OCI-LY1 (cell line): ENCODE data around the gene BEND7.

Source experiments
- H2AFZ ChIP-seq: fragments of 200-600 bp; sonication (generic), shearing (Covaris generic); 2 replicates; pipeline ENCODE4 v1.6.0; 2014; ENCODE audit warnings: antibody characterized with exemption, mild to moderate bottlenecking, low read length
- H3F3A ChIP-seq: fragments of 200-600 bp; sonication (generic), shearing (Covaris generic); 2 replicates; pipeline ENCODE4 v1.6.0; 2014; ENCODE audit warnings: mild to moderate bottlenecking, antibody characterized with exemption, low read length, moderate library complexity; ENCODE audit not compliant: insufficient read depth
- H3K27ac ChIP-seq: fragments of 200-600 bp; sonication (generic); 2 replicates; pipeline ENCODE4 v1.5.1; 2014; ENCODE audit warnings: low read length, mixed run types, mild to moderate bottlenecking, low read depth; ENCODE audit not compliant: poor library complexity, severe bottlenecking
- H3K27me3 ChIP-seq: fragments of 200-600 bp; sonication (generic); 2 replicates; pipeline ENCODE4 v1.6.0; 2014; ENCODE audit warnings: antibody characterized with exemption, mild to moderate bottlenecking, low read length, moderate library complexity; ENCODE audit not compliant: insufficient read depth
- H3K36me3 ChIP-seq: fragments of 200-600 bp; sonication (generic); 2 replicates; pipeline ENCODE4 v1.6.1; 2014; ENCODE audit warnings: mild to moderate bottlenecking, antibody characterized with exemption, low read length, moderate library complexity, mixed read lengths; ENCODE audit not compliant: insufficient read depth
- H3K4me1 ChIP-seq: fragments of 200-600 bp; sonication (generic); 2 replicates; pipeline ENCODE4 v1.5.1; 2014; ENCODE audit warnings: mild to moderate bottlenecking, low read length, moderate library complexity; ENCODE audit not compliant: insufficient read depth, severe bottlenecking
- H3K4me2 ChIP-seq: fragments of 200-600 bp; sonication (generic), shearing (Covaris generic); 2 replicates; pipeline ENCODE4 v1.6.1; 2014; ENCODE audit warnings: low read length
- H3K4me3 ChIP-seq: fragments of 200-600 bp; sonication (generic); 2 replicates; pipeline ENCODE4 v1.5.1; 2014; ENCODE audit warnings: low read length, low read depth, mild to moderate bottlenecking, mixed read lengths; ENCODE audit not compliant: poor library complexity, severe bottlenecking
- H3K79me2 ChIP-seq: fragments of 200-600 bp; shearing (Covaris generic); 2 replicates; pipeline ENCODE4 v1.6.1; 2016; ENCODE audit warnings: mixed run types, low read length, mixed read lengths; ENCODE audit not compliant: insufficient read depth
- H3K9ac ChIP-seq: fragments of 200-600 bp; sonication (generic), shearing (Covaris generic); 2 replicates; pipeline ENCODE4 v1.6.1; 2014; ENCODE audit warnings: mild to moderate bottlenecking, low read length, mixed read lengths
- H3K9me2 ChIP-seq: fragments of 200-600 bp; sonication (generic), shearing (Covaris generic); 2 replicates; pipeline ENCODE4 v1.6.1; 2014; ENCODE audit warnings: low read depth, mild to moderate bottlenecking, low read length, mixed read lengths
- H3K9me3 ChIP-seq: fragments of 200-600 bp; shearing (Covaris generic); 2 replicates; pipeline ENCODE4 v1.6.1; 2014; ENCODE audit warnings: low read length, mixed read lengths
- H4K20me1 ChIP-seq: fragments of 200-600 bp; sonication (generic), shearing (Covaris generic); 2 replicates; pipeline ENCODE4 v1.6.0; 2016; ENCODE audit warnings: mild to moderate bottlenecking, low read length; ENCODE audit not compliant: insufficient read depth
- EZH2 ChIP-seq: fragments of 200-600 bp; sonication (generic), shearing (Covaris generic); IDR thresholded peaks from 2 replicates; pipeline ENCODE4 v1.8.0; 2017; ENCODE audit warnings: borderline replicate concordance, mixed run types, mild to moderate bottlenecking, antibody characterized with exemption, low read length, moderate library complexity, mixed read lengths
- TF ChIP-seq, protein P1 (sequence below): fragments of 200-600 bp; sonication (generic), shearing (Covaris generic); IDR thresholded peaks from 2 replicates; pipeline ENCODE4 v1.5.1; 2017; ENCODE audit warnings: mild to moderate bottlenecking, antibody characterized with exemption, low read length, moderate library complexity, mixed read lengths

The BEND7 gene

DNA sequence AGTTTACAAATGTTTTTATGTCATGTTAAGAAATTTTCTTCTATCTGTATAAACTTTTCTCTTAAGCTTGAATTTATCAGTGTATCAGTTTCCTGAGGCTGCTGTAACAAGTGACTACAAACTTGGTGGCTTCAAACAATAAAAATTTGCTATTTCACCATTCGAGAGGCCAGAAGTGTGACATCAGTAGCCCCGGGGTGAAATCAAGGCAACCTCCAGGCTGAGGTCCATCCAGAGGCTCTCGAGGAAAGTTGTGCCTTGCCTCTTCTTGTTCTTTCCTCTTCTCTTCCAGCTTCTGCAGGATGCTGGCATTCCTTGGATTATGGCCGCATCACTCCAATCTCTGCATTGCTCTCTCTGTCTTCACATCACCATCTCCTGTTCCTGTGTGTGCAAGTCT is 6.5 kb upstream of the BEND7 start:
- H3K9me3 ChIP-seq = no peaks in the 10 kb centered on the region
- no peaks in the 10 kb centered on the region for H4K20me1 ChIP-seq
- no peaks in the 10 kb centered on the region for H3K4me1 ChIP-seq
- H3K4me2 ChIP-seq = no peak overlapping the region
- no peaks in the 10 kb centered on the region for H3K9me2 ChIP-seq
- no peak overlapping the region for H3K4me3 ChIP-seq
- TF ChIP-seq, protein P1, sequence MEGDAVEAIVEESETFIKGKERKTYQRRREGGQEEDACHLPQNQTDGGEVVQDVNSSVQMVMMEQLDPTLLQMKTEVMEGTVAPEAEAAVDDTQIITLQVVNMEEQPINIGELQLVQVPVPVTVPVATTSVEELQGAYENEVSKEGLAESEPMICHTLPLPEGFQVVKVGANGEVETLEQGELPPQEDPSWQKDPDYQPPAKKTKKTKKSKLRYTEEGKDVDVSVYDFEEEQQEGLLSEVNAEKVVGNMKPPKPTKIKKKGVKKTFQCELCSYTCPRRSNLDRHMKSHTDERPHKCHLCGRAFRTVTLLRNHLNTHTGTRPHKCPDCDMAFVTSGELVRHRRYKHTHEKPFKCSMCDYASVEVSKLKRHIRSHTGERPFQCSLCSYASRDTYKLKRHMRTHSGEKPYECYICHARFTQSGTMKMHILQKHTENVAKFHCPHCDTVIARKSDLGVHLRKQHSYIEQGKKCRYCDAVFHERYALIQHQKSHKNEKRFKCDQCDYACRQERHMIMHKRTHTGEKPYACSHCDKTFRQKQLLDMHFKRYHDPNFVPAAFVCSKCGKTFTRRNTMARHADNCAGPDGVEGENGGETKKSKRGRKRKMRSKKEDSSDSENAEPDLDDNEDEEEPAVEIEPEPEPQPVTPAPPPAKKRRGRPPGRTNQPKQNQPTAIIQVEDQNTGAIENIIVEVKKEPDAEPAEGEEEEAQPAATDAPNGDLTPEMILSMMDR = no peak
- TF ChIP-seq EZH2 = no peak
- H3K27me3 ChIP-seq = no peaks in the 10 kb centered on the region
- no peaks in the 10 kb centered on the region for H3F3A ChIP-seq
- no peaks in the 10 kb centered on the region for H3K36me3 ChIP-seq
- no peak overlapping the region for H2AFZ ChIP-seq
- H3K79me2 ChIP-seq = no peaks in the 10 kb centered on the region
- H3K27ac ChIP-seq = no peak overlapping the region
- H3K9ac ChIP-seq = no peak overlapping the region

DNA sequence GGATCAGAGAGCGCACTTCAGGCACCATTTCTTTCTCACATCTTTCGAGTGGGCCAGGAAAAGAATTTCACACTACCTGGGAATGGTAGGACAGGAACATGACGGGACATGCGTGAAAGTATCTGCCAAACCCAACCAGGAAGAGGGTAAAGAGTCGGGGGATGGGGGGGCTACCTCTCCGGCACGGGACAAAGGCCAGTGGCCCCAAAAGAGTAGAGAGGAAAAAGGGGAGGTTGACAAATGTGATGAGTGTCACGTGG is 830 bp upstream of the BEND7 start:
- H3K4me3 ChIP-seq = no peak overlapping the region
- no peak overlapping the region for H3K9ac ChIP-seq

DNA sequence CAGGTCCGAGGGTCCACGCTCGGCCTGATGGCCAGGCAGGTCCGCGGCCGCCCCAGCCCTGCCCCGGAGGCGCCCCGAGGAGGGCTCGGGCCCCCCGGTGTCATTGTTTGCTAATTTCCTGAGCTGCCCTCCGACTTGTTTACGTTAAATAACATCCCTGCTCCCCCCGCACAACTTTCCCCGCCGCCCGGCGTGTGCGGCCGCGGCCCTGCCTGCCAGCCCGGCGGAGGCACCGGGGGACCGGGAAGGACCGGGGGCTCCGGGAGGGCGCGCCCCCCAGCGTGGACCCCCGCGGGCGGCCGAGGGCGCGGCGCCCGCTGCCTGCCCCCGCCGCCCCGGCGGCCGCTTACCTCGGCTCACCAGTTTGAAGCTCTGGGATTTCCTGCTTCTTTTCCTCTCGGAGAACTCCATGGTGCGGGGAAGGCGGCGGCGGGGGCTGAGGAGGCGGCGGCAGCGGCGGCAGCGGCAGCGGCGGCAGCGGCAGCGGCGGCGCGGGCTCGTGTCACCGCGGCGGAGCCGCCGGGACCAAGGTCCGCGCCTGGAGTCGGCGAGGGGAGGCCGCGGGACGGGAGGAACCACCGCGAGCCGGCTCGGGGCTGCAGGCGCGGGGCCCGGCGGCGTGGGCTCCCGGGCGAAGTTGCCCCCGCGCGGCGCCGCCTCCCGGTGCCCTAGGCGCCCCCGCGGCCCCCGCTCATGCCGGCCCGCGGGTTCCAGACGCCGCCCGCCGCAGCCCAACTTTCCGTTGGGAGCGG is 515 bp downstream of the BEND7 start:
- Histone ChIP-seq H3K36me3 (no peaks in the 10 kb centered on the region), H3K4me1 (no peaks in the 10 kb centered on the region), H3K9me2 (no peaks in the 10 kb centered on the region), H2AFZ (no peak overlapping the region), H3F3A (no peaks in the 10 kb centered on the region), H3K27me3 (no peaks in the 10 kb centered on the region), H3K79me2 (no peaks in the 10 kb centered on the region), H3K27ac (no peak overlapping the region), H3K9me3 (no peaks in the 10 kb centered on the region), H4K20me1 (no peaks in the 10 kb centered on the region), H3K4me3 (no peak overlapping the region), H3K9ac (no peak overlapping the region), H3K4me2 (no peak overlapping the region)
- TF ChIP-seq EZH2 = no peak
- TF ChIP-seq, protein P1 = no peak

More for the DNA sequence above, 830 bp upstream of the BEND7 start:
- Histone ChIP-seq H3K27ac (no peak overlapping the region), H3F3A (no peaks in the 10 kb centered on the region), H3K4me2 (no peak overlapping the region), H3K79me2 (no peaks in the 10 kb centered on the region), H3K36me3 (no peaks in the 10 kb centered on the region), H3K9me2 (no peaks in the 10 kb centered on the region), H3K27me3 (no peaks in the 10 kb centered on the region), H3K9me3 (no peaks in the 10 kb centered on the region), H4K20me1 (no peaks in the 10 kb centered on the region), H3K4me1 (no peaks in the 10 kb centered on the region), H2AFZ (no peak overlapping the region)
- TF ChIP-seq, protein P1 = no peak
- TF ChIP-seq EZH2 = no peak
